Stimulated activated CD4-positive, alpha-beta T cell treated with anti-CD3 and anti-CD28 coated beads, Interleukin-12 subunit alpha, Interleukin-12 subunit beta, amount 100 ng/mL, for 24 hours (primary cell): ENCODE results near the gene MYOCD.
"Not testable (repeated sequence)": the region's sequence is repeated elsewhere in the genome, so short reads cannot be mapped to it uniquely, and the experiment has no call there.

ENCODE experiments used
- DNase-seq, 2 experiments: peaks; one replicate each; pipeline ENCODE4 v3.0.0-alpha.2; 2020; ENCODE audit warnings: low read depth in 2 of 2

Gene MYOCD

GRCh38 chr17:12665263-12666210, at the start of gene MYOCD:
Gene MYOCD, plus strand, starts transcription at chr17:12665890. Its CDS starts 299 bp downstream, at chr17:12666189.
- no peak for DNase-seq

- DNase-seq, result no peak
Measured at GRCh38 chr17:12616161-12616560, 49.5 kb upstream of the MYOCD start.

- DNase-seq, result no peak
Measured at GRCh38 chr17:12618557-12618956, 47.1 kb upstream of the MYOCD start.

- no peak for DNase-seq
Measured at GRCh38 chr17:12619459-12620199, 46.1 kb upstream of the MYOCD start.

GRCh38 chr17:12620200-12620720, 45.4 kb upstream of the MYOCD start:
- DNase-seq, result no peak

- DNase-seq, result no peak
Measured at GRCh38 chr17:12622726-12623125, 43.0 kb upstream of the MYOCD start.

- DNase-seq, result no peak
Measured at GRCh38 chr17:12623220-12623848, 42.4 kb upstream of the MYOCD start.

GRCh38 chr17:12624211-12624610, 41.5 kb upstream of the MYOCD start:
- no peak for DNase-seq

- no peak for DNase-seq
Measured at GRCh38 chr17:12625092-12625491, 40.6 kb upstream of the MYOCD start.

- no peak for DNase-seq
Measured at GRCh38 chr17:12627177-12627629, 38.5 kb upstream of the MYOCD start.

- no peak for DNase-seq
Measured at GRCh38 chr17:12627781-12628451, 37.8 kb upstream of the MYOCD start.

GRCh38 chr17:12631076-12631475, 34.6 kb upstream of the MYOCD start:
- no peak for DNase-seq

GRCh38 chr17:12632785-12633184, 32.9 kb upstream of the MYOCD start:
- no peak for DNase-seq

GRCh38 chr17:12634789-12635414, 30.8 kb upstream of the MYOCD start:
- no peak for DNase-seq

GRCh38 chr17:12635996-12636395, 29.7 kb upstream of the MYOCD start:
- not testable (repeated sequence) for DNase-seq

- DNase-seq, result no peak
Measured at GRCh38 chr17:12637015-12637414, 28.7 kb upstream of the MYOCD start.

GRCh38 chr17:12637745-12638651, 27.7 kb upstream of the MYOCD start:
- no peak for DNase-seq

- DNase-seq, result no peak
Measured at GRCh38 chr17:12640364-12640763, 25.3 kb upstream of the MYOCD start.

- no peak for DNase-seq
Measured at GRCh38 chr17:12641084-12641483, 24.6 kb upstream of the MYOCD start.

GRCh38 chr17:12642034-12642433, 23.7 kb upstream of the MYOCD start:
- no peak for DNase-seq
